Activated CD8-positive, alpha-beta memory T cell treated with anti-CD3 and anti-CD28 coated beads for 48 hours (primary cell): Measurements from ENCODE around the gene GPR85.
"Not testable (repeated sequence)": the region's sequence is repeated elsewhere in the genome, so short reads cannot be mapped to it uniquely, and the experiment has no call there.

Experiments
- DNase-seq, 3 experiments: peaks; one replicate each; pipeline ENCODE4 v3.0.0-alpha.2; 2020; ENCODE audit warnings: low read depth in 2 of 3, low spot score in 2 of 3

Gene GPR85

DNA sequence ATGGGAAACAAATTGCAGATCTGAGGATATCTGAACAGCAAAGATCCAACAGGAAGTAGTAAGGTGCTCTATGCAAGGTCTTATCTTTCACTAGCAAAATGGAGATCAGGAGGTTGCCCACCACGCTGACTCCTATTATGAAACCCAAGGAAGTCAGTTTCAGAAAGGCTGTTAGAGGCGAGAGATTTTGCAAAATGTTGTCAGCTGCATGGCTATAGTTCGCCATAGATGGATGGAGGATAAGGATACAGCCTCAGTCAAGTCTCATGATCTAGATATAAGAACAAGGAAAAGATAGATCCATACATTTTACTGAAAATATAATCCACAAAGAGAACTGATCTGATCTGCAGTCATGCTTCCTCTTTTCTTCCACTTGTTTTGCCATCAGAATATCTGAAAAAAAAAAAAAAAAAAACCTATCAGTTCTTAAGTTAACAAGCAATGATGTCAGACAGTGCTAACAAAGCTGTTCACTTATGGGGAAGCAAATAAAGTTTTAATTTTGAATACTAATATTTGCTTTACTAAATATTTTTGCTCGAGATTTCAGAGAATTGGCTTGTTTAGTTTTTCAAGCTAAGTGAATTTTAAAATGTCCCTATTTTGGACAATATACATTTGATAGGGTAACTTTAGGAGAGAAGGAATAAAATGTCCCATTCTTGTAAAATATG lies 2.0 kb downstream of the GPR85 start:
- DNase-seq, result no peak

DNA sequence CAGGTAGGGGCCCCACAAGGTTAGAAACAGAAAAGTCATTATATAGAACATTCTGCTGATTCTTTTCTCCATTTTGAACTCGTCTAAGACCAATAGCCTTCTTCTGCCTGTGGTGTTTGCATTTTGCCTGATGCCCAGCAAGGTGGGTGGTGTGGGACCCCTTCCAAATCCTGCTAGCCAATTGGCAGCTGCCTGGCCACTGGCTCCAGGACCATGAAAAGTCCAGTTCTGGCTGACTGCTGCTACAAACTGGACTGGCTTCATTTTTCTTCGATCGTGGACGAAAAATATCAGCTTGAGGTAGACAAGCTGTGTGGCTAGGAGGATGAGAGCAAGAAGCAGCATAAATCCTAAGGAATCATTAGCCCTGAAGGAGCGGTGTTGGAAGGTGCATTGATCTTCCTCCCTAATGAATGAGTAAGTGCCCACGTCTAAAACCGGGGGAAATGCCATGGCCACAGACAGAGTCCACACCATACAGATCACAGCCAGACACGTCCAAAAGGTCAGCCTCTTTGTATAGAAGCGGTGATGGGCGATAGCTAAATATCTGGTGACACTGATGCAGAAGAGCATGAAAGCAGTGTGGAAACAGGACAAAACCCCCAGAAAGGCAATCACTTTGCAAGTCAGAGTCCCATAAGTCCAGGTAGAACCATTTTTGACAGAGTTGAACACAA lies 2.7 kb downstream of the GPR85 start:
- DNase-seq, result no peak

DNA sequence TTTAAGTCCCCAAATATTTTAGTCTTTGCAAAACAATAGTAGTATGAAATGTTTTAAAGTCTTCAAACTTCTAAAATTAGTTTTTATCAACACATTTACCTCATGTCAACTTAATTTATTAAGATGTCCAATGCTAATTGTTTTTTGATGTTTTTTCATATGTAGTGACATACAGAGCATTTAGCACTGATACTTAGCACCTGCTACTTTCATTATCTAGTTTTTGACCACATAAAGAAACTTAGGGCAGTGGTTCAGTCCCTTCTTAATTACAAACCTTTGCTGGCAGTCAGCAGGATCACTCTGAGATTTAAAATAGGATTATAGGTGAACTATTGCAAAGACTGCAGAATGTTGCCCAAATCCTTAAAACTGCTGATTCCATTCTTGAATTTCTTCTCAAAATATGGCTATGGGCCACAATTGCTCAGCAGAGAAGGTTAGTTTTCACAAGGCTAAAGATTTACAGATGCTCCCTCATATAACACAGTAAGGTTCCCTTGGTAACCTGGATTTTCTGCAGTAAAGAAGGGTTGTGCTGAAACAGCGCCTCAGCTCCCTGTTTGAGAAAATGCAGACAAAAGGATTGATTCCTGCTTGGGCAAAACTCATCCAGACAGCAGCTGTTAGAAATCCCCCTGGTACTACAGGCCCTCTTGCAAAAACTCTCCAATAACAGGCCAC lies 3.4 kb downstream of the GPR85 start:
- no peak for DNase-seq

DNA sequence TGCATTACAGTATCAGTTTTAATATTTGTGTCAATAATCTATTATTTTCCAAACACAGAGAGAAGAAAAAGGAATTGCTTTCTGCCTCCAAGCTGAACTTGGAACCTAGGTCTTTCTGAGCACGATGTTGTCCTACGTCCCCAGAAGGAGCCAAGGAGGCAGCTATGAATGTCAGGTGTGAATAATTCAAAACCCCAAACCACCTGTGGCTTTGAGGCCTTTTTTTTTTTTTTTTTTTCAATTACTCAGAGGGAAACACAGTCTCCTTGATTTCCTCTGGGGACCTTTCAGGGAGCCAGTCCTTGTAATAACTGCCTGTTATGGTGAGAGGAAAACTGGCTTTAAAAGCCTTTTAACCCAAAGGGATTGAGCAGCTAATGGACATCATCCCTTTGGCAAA lies 8.3 kb downstream of the GPR85 start:
- no peak for DNase-seq

DNA sequence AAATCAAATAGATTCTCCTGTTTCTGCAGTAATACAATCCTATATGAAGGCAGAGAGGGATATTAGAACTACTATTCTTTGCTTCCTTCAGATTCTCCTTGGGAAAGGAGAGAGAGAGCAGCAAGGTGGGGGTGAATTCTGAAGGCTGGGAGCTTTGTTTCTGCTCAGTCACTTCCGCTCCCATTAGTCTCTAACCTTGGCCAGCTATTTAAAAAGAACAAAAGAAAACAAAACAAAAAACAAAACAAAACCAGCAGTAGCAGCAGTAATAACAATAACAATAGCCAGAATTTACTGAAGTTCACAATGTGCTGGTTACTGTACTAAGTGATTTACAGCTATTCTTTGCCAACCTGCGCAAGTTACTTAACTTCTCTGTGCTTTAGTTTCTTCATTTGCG lies 9.9 kb downstream of the GPR85 start:
- no peak for DNase-seq

DNA sequence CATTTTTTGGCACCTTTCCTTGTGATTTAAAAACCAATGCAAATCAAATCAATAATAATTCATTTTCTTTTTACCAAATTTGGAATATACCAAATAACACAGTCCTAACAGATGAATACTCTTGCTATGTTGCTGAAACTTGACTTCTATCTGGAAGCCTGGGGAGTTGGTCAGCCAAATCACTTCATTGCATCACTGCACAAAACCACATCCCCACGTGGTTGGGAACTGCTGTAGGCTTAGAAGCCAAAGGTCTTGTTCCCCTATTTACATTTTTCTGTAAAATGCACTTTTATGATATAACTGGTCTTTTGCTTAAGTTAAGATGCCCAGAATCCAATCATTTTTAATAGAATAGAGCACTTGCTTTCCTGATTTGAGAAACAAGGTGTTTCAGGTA lies 15.2 kb downstream of the GPR85 start:
- DNase-seq, result no peak

DNA sequence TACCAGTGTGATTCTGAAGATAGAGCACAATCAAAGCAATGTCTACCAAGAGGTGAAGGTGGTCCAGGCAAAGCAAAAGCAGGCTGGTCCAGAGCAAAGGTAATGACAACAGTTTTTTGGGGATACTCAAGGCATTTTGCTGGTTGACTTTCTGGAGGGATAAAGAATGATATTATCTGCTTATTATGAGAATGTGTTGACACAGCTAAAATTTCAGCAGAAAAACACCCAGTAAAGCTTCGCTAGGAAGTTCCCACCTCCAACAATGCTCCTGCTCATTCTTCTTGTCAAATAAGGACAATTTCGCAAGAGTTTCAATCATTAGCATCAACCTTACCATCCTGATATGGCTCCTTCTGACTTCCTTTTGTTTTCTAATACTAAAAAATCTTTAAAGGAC lies 24.1 kb downstream of the GPR85 start:
- no peak for DNase-seq

DNA sequence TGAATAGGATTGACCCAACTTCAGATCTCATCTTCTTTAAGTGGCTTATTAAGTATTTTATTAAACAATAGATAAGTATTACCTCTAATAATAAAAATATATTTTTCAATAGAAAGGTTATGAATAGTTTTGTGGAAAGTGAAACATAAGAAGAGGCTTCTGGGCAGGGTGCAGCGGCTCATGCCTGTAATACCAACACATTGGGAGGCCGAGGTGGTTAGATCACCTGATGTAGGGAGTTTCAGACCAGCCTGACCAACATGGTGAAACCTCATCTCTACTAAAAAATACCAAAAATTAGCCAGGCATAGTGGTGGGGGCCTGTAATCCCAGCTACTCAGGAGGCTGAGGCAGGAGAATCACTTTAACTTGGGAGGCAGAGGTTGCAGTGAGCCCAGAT lies 26.5 kb downstream of the GPR85 start:
- DNase-seq, result no peak

DNA sequence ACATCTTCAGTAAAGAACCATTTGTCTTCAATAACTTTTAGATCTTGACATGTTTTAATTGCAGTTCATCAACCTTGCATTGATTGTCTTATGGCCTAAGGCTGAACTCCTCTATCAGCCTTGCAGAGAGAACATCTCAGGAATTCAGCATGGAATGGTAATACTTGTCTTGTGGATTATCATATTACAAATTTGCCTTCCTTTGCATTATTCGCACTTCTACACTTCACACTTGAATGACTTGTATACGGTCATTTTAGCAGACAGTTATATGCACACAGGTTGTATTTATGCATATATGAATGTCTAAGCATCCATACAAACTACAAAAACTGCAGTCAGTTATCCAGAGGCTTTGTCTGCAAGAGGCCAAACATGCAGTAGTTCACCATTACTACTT lies 31.7 kb downstream of the GPR85 start:
- no peak for DNase-seq

DNA sequence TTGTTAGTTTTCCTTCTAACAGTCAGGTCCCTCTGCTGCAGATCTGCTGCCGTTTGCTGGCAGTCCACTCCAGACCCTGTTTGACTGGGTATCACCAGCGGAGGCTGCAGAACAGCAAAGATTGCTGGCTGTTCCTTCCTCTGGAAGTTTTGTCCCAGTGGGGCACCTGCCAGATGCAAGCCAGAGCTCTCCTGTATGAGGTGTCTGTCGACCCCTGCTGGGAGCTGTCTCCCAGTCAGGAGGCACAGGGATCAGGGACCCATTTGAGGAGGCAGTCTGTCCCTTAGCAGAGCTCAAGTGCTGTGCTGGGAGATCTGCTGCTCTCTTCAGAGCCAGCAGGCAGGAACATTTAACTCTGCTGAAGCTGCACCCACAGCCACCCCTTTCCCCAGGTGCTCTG lies 32.4 kb downstream of the GPR85 start:
- not testable (repeated sequence) for DNase-seq

DNA sequence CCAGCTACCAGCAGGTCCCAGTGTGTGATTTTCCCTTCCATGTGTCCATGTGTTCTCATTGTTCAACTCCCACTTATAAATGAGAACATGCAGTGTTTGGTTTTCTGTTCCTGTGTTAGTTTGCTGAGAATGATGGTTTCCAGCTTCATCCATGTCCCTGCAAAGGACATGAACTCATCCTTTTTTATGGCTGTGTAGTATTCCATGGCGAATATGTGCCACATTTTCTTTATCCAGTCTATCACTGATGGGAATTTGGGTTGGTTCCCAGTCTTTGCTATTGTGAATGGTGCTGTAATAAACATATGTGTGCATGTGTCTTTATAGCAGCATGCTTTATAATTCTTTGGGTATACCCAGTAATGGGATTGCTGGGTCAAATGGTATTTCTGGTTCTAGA lies 37.4 kb downstream of the GPR85 start:
- DNase-seq, result not testable (repeated sequence)

DNA sequence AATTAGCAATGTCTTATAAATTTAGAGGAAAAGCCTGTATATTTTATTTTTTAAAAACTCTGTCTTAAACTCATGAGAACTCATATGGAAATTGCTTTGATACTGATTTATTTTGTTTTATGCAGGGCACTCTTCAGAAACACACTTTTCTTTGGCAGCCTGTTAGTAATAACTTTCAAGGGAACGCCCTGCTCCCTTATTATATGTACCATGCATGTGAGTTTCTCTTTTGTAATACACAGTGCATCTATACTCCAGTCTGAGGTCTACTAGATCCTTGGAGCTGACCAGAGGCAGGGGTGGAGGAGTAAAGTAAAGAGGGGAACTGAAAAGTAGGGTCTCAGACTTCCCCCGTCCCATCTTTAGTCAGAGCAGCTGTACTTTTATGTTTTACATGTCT lies 40.2 kb downstream of the GPR85 start:
- no peak for DNase-seq

DNA sequence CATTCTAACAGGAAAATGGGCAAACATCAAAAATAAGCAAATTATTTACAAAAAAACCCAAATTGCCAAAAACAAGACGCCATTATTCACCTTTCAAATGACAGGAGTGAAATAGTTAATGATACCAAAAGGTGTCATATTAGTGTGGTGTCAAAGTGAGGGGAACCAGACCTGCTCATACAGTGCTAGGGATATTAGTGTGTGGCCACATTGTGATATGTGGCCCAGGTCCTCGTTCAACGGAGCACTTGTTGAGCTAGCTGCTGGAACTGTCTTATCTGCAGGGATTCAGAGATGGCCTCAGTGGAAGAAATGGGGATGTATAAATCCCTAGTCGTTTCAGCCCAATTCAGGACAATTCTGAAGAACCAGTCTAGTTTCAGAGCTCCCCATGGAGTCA lies 41.2 kb downstream of the GPR85 start:
- no peak for DNase-seq

DNA sequence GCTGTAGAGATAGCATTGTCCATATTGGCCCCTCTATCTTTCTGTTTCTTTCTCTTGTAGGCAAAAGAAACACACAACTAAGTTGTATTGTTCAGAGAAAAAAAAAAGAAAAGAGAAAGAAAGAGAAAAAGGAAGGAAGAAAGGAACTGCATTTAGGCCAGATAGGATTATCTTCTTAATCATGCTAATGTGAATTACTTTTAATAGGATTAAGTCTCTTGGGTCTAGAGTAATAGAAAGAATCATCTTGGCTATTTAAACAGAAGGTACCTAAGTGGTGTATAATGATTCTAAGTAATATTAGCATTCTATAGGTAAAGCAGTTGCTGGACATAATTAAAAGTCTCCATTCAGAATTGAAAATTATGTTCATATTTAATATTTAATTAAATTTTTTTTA lies 42.2 kb downstream of the GPR85 start:
- DNase-seq, result no peak

DNA sequence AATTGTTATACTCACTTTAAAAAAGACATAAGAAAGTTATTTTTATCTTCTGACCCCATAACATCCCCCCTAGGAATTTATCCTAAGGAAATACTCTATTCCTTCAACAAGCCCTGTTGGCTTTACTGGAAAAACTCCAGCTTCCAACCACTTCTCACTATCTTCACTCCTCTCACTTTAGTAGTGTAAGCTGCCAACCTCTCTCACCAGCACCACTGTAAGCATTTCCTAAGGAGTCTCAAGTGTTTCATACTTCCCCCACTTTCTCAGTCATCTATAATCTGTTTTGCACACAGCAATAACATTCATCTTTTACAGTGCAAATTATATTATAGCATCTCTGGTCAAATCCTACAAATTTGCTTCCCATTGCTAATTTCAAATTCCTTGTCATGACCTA lies 45.8 kb downstream of the GPR85 start:
- no peak for DNase-seq

DNA sequence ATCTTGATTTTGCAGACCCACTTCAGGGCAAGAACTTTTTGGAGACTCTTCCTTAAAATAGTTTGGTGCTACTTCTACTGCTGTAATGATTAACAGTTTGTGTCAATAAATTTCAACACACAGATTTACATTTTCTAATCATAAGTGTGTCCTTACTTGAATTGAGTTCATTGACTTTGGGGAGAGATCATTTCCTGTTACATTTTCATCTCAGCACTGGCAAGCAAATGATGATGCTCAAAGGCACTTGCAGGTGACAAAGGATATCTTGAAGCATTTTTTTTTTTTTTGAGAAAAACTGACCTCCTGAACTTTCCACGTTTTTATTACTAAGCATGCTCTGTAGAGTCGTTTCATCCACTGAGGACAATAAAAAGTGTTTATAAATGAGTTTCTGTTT lies 52.7 kb downstream of the GPR85 start:
- DNase-seq, result no peak
